ENCODE measurements around the gene CD59. TPM values are rescaled to one million over a fixed set of nuclear protein-coding genes. Genes with fewer than 3 reads are reported as not detected.

The CD59 gene
- total RNA-seq, 3 donors from 2014 or later = 317 to 382 (median 381) TPM

GRCh38 chr11:33655842-33656600, 80.2 kb downstream of the CD59 start:
- TF ChIP-seq CTCF (IDR thresholded peaks at IDR 0.05) = no peak
- no peak overlapping the region for H3K4me3 ChIP-seq
- no peaks in the 10 kb centered on the region for H3K36me3 ChIP-seq (ENCODE audit: low read depth)
- DNase-seq (no peak), ATAC-seq (no peak)
- no peaks in the 10 kb centered on the region for H3K9me3 ChIP-seq
- no peaks in the 10 kb centered on the region for H3K4me1 ChIP-seq (ENCODE audit: low read depth)
- intact Hi-C loops (cut with DNase I, micrococcal nuclease) = no loop called here

GRCh38 chr11:33654594-33654993, 81.6 kb downstream of the CD59 start:
- Histone ChIP-seq H3K4me3 (no peak overlapping the region), H3K36me3 (ENCODE audit: low read depth) (no peaks in the 10 kb centered on the region), H3K4me1 (ENCODE audit: low read depth) (no peaks in the 10 kb centered on the region), H3K9me3 (no peaks in the 10 kb centered on the region)
- no peak for ATAC-seq
- DNase-seq = no peak
- no peak for TF ChIP-seq CTCF (IDR thresholded peaks at IDR 0.05)
- intact Hi-C loops (cut with DNase I, micrococcal nuclease) = no loop called here

Other genes starting within 250 kb of the CD59 start
- gene C11orf91, start 35.6 kb downstream of the CD59 start, total RNA-seq = under 1 TPM; 0.51 to 0.70 (median 0.58) TPM
- 10 to 100 TPM; 27.3 to 36.0 (median 34.5) TPM for gene FBXO3, start 38.1 kb upstream of the CD59 start, total RNA-seq
- 10 to 100 TPM in 1 of 3 donors, 1 to 10 TPM in 2; 7.5 to 12.1 (median 9.7) TPM for gene LMO2, start 155.7 kb upstream of the CD59 start, total RNA-seq